ENCODE results near the gene CCNYL1. TPM values are rescaled to one million over a fixed set of nuclear protein-coding genes. Genes with fewer than 3 reads are reported as not detected.

CCNYL1 gene
- total RNA-seq, 1 experiment from 2014 or later, result 4.7 TPM

DNA sequence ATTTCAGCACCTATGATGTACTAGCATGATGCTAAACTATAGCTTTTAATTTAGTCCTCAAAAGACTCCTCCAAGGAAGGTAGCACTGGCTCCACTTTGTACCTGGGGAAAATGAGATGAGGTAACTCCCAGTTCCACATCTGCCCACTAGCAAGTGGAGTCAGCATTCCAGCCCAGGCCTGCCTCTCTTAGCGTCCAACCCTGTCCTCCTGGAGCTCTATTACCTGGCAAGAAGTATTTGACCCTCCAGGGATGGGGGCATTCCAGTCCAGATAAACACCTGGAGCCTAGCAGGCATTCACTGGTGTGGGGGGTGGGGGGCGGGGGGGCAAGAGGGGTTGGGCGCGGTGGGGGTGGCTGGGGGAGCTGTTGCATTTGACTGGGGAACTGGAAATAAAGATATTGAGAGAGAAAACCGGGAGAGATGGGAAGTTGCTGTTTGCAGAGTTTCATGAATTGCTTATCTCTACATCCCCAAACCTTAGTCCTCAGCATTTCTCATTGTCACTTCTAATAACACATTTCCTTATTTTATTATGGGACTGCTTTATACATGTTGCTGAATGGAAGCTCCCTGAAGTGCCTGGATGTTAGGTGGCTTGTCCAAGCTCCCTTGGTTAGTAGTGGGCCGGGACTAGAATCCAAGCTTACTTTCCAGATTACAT is 80.3 kb downstream of the CCNYL1 start:
- no peak for DNase-seq (ENCODE audit: low spot score)

- DNase-seq (ENCODE audit: low spot score), result peak; percentile 75
These were observed 80.9 kb downstream of the CCNYL1 start for GRCh38 chr2:207792244-207792785.

GRCh38 chr2:207796585-207797350 is 85.3 kb downstream of the CCNYL1 start:
- DNase-seq (ENCODE audit: low spot score), result peak; percentile 46

GRCh38 chr2:207801259-207801658 is 89.8 kb downstream of the CCNYL1 start:
- no peak for DNase-seq (ENCODE audit: low spot score)

GRCh38 chr2:207802650-207803049 is 91.2 kb downstream of the CCNYL1 start:
- no peak for DNase-seq (ENCODE audit: low spot score)

Small RNA genes within 50 kb of the gene (small RNA-seq; reads per million reads assigned to genes)
- not detected for gene RF00019
- not detected for gene RNU6-664P

Other genes with a start within 250 kb of the CCNYL1 start
- 23.8 and 31.8 TPM in 2 replicates for gene CREB1, start 181.7 kb upstream of the CCNYL1 start, total RNA-seq (2014; rRNA removed; shearing (Covaris generic))
- gene METTL21A, start 86.2 kb upstream of the CCNYL1 start, total RNA-seq (2014; rRNA removed; shearing (Covaris generic)), result 40.9 and 61.7 TPM in 2 replicates
- 24.0 and 29.2 TPM in 2 replicates for gene FZD5, start 58.3 kb downstream of the CCNYL1 start, total RNA-seq (2014; rRNA removed; shearing (Covaris generic))